ENCODE data around the gene ANKS1A.

ANKS1A gene

DNA sequence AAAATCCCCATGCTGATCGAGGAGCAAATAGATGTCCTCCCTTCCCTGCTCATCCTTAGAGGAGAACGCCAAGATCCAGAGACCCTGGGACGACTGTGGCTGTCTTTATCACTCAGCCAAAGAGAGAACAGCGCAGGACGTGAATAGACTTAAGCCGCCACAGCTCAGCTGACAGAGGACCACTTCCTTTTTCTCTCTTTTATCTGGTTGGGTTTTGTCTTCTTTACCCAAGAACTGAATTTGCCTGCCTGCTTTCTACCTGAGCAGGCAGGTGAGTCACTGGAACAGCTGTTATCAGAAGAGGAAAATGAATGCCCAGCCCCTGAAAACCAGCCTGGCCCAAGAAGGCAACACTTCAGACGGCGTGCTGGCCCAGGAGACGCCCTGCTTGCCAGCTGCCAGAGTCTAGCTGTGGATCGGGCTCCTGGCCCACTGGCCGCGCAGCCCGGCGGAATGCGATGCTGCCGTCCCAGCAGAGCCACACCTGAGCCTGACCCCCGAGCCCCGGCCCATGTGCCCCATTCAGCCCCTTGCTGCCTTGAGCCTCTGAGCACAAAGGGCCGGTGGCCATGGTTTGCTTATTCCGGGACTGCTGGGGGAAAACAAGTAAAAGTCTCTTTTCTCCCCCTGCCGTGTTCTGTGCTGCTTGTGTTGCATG, 169.9 kb downstream of the ANKS1A start:
- DNase-seq, result no peak

DNA sequence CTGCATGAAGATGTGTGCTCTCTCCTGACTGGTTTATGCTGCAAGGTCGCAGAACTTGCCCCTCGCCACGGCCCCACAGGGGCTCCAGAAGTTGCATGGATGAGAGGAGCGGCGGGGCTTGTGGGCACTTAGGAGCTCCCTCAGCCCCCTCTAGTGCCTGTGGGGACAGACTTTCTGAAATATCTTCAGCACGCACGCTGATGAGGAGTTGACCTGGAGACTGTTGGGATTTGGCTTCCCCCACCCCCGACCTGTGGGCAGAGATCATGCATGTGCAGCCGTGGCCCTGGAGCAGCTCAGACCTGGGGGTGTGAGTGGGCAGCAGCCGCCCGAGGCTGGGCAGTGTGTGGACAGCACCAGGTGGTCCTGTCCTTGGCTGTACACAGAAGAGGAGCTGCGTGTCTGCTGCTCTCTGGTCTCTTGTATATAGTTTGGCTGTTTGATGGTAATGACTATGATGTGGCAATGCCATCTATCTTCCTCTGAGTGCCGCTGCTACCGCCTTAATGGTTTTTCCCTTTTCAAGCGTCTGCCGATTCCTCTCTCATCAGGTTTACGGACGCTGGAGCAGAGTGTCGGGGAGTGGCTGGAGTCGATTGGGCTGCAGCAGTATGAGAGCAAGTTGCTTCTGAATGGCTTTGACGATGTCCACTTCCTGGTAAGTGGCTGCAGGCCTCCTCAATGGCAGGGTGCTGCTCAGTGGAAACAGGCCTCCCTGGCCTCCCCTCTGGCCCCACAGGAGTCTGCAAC, 170.7 kb downstream of the ANKS1A start:
- no peak for DNase-seq

DNA sequence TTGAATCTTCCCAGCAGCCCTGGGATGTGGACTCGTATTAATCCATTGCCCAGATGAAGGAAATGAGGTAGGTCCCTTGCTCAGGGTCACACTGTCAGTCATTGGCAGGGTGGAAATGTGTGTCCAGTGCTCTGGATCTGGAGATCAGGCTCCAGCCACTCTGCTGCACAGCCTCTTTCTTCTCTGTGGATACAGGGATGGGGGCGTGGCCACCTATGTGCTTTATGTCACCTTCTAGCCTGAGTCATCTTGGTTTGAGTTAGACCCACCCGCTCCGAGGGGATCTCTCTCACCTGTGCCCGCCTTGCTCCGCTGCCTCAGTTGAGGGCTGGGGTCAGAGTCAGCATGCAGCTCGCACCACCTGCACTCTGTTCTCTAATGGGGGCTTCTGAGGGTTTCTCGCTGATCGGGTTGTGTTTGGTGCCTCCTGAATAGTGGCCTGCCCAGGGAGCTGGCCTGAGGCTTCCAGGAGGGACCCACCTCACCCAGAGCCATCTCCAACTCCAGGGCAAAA, 172.1 kb downstream of the ANKS1A start:
- no peak for DNase-seq

DNA sequence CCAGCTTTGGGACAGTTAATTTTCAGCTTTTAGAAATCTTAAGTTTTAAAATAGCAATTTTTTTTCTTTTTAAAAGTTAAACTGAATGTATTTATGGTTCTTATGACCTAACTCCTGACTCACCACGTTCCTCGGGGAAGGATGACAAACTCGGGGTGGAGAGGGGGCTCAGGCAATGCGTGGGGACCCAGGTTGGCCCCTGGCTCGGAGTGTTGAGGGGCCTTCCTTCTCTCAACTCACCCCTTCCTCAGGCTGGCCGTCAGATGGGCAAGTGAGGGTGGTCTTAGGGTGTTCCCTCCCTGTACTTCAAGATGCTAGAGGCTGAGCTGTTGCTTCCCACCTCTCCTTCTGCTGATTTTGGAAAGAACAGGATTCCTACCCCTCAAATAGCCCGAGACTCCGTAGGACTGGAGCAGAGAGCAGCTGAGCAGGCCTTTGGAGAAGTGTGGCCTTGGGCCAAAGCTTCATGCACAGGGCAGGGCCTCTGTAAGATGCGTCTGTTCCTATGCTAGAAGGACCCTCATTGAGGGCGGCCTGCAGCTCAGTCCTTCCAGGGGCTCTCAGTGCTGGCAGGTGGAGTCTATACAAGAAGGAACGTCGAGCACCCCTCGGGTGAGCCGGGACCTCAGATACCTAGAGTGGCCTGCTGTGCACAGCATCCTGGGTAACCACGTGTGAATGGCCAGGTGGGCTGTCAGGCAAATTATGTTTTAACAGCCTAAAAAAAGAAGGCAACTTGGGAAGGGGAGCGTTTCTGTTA, 172.8 kb downstream of the ANKS1A start:
- no peak for DNase-seq

GRCh38 chr6:35062676-35063574, 173.9 kb downstream of the ANKS1A start:
- no peak for DNase-seq

DNA sequence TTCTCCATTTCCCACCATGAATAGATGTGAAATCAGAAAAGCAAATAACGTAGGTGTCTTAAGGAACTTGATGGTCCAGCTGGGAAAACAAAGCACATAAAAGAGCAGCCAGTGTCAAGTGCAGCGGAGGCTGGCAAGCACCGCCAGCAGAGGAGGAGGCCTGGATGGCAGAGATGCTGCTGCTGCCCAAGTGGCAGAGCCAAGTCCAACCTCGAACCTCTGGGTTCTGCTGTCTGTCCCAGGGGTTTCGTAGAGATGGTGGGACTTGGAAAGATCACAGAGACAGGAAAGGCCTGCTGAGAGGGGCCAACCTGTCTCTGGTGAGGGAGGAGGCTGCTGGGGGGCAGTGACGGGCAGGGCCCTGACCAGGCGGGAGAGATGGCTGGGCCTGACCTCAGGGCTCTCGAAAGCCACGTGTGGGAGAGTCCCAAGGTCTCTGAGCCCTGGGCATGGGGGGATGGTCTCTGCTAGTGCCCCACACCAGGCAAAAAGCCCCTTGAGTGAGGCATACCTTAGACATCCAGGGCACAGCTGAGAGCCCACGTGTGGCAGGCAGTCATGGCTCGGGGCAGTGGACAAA, 174.7 kb downstream of the ANKS1A start:
- DNase-seq, result no peak

DNA sequence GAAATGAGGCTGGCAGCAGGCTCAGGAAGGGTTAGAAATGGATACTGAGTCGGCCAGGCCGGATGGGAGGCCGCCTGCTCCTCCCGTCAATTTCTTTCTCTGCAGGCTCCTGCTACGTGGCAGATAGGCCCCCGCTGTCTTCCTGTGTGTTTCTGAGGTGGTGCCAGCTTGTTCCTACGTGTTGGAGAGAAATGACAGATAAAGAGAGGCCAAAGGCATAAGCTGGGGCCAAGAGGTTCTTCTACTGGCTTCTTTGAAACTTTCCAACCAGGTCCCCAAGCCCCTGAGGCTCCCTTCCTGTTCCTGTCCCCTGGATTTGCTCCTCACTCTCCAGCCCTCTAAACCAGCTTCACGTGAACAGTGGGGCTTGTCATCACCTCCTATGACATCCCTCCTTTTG, 175.2 kb downstream of the ANKS1A start:
- DNase-seq, result no peak

DNA sequence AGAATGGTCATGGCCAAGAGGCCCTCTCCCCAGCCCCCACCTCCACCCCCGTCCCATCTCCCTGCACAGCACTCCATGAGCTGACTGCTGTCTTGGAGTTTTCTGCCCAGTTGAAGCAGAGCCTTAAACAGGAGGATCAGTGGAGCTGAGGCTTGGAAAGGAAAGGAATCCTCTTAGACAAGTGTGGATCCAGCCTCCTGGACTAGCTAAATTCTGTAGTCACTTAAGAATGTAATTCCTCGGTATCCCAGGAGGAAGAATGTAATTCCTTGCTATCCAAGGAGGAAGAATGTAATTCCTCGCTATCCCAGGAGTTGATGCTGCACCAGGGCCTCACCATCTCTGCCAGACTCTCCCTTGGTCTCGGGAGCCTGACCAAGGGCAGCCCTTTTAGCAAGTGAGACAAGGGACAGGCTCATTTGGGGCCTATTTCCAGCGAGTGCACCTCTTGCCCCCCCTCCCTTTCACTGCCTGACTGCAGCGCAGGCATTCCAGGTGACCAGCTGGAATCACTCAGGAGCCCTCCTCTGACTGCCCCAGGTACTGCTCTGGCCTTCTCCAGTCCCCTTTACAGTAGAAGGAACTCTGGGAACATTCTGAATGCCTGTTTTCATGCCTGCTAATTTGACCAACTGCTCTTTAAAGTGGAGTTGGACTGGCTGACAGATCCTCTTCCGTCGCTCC, 175.8 kb downstream of the ANKS1A start:
- no peak for DNase-seq

GRCh38 chr6:35065441-35065800, 176.4 kb downstream of the ANKS1A start:
- no peak for DNase-seq

GRCh38 chr6:35065870-35066269, 176.8 kb downstream of the ANKS1A start:
- DNase-seq, result no peak

DNA sequence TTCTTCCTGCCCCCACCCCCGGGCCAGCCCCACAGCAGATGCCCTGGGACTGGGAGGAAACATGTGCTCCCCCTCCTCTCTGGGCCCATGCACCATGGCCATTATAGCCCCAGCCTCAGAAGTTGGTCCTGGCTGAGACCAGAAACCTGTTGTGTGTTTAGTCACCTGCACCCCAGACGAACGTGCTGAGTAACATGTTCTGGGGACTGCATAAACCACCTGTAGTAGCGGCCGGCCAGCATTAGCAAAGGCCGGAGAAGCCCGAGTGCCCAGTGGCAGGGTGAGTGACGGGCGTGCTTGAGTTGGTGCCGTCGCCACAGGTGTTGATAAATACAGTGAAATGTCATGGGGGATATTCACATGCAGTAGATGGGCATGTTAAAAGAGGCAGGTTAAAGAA, 178.2 kb downstream of the ANKS1A start:
- DNase-seq, result no peak

DNA sequence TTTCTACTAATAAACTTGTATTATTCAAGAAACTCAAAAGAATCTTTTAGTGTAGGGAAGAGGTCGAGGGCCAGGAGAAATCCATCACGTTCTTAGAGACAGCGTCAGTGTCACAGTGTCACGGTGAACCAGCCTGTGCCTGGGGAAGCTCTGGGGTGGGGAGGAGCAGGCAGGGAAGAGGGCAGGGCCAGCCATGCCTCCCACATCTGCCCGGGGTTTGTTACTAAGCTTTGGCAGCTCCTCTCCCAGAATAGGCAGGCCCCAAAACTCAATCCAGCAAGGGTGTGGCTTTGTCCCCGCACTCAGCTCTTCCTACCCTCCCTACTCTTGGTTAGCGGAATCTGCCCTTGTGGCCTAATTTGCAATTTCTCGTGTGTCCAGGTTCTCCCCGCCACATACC, 179.2 kb downstream of the ANKS1A start:
- no peak for DNase-seq

DNA sequence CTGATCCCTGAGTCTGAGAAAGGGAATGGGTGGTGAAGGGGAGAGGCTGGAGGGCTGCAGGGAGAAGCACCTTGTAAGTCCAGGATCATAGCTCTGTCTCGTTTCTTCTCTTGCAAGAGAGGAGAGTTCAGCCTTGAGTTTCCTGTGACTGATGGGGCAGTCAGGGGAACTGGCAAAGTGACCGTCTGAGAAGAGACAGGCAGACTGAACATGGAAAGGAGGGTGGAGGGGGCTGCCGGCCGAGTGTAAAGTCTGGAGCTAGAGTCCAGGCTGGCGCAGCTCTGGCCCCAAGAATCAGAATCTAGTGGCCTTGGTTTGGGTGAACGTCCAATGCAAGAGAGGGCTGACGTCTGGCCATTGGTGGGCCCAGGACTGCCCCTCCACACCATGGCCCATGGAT, 179.6 kb downstream of the ANKS1A start:
- DNase-seq, result no peak

DNA sequence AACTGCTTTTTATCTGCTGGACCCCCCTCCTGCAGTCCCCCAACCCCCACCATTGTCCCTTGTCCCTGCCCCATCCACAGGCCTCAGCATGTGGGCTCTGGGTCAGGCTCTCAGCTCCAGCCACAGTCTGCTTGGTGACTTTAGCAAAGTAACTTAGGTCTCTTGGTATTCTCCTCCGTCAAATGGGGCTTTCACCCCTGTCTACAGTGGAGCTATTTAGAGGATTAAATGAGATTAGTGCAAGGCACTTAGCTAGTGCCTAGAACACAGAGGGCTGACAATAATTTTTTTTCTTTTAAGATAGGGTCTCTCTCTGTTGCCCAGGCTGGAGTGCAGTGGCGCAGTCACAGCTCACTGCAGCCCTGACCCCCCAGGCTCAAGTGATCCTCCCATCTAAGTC, 180.2 kb downstream of the ANKS1A start:
- DNase-seq, result no peak

DNA sequence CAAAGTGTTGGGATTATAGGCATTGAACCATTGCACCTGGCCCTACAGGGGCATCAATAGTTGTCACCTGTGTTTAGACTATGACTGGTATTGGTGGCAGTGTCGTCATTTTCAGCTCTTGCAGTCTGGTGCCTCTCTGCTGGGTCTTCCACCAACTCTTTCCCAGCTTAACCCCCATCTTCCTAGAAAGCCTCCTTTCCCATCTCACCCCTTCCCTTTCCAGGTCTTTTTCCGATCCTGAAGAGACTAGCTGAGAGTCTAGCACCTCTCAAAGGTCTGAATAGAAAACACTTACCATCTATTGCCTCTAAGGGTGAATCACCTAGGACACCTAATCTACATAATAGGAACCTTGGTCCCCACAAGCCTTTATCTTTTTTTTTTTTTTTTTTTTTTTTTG, 181.1 kb downstream of the ANKS1A start:
- no peak for DNase-seq

- no peak for DNase-seq
Observed at GRCh38 chr6:35071347-35071994, 182.4 kb downstream of the ANKS1A start.

DNA sequence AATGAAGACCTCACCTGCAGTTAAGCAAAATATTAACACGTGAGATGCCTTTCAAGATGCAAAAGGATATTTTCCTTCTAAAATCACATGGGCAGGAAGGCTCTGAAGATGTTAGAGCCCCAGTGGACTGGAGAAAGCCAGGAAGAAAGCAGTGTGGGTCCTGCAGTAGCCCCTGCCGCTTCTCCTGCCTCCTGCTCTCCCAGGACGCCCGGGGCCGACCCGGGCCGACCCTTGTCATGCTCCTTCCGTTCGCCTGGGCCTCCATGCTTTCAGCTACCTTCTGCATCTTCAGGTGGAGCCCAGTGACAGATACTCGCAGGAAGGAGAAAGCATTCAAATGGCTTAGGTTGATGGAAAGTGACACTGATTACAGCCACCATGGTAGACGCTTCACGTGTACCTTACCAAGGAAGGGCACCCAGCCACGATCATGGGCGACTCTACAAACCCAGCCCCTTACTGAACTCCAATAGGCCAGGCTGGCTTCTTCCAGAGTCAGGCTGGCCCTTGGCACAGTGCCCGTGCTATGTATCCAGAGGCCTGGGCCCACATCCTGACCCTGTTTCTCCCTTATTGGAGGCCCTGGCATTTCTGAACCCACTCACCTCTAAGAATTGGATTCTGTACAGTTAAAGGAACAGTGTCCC, 183.1 kb downstream of the ANKS1A start:
- no peak for DNase-seq

DNA sequence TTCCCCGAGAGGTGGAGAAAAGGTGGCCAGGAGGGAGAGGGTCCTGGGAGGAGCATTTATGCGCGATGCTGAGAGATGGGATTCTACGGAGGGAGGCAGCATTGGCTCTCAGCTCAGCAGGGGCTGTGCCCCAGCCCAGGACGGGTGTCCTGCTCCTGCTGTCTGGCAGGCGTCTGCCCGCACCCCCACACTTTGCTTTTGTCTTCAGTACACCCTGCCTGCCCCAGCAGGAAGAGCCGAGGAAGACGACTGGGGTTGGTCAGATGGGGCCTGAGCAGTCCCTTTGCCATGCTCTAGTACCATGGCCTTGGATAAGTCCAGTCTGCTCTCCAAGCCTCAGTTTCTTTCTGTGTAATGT, 183.6 kb downstream of the ANKS1A start:
- DNase-seq, result no peak

DNA sequence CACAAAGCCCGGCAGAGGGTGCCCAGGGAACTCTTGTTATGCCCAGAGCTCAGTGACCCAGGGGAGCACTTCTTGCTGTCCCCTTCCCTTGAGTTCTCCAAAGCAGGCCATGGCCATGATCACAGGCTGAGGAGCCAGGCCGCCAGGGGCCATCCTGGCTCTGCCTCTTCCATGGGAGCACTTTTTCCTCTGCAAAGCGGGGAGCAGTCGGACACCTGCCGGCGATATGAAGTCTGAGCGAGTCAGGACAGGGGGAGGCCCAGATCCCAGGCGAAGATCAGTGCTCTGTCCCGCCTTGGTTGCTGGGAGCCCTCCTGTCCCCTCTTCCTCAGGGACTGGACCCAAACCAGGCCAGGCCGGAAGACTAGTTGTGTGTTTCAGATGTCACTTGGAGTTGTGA, 184.2 kb downstream of the ANKS1A start:
- no peak for DNase-seq

- no peak for DNase-seq
Observed at GRCh38 chr6:35073766-35074471, 184.9 kb downstream of the ANKS1A start.

Data from activated CD4-positive, alpha-beta T cell treated with anti-CD3 and anti-CD28 coated beads for 48 hours (primary cell).